H1 (cell line): ENCODE data around the gene ATP6V1G3. TPM values are rescaled to one million over a fixed set of nuclear protein-coding genes. Genes with fewer than 3 reads are reported as not detected.

Source experiments
- RNF2 ChIP-seq: fragments of 200-900, 300-1000 bp; sonication (generic); IDR thresholded peaks from 2 replicates; pipeline ENCODE4 v1.7.1; 2016; ENCODE audit warnings: borderline replicate concordance, low read depth, mild to moderate bottlenecking, antibody characterized with exemption, low read length; ENCODE audit not compliant: poor library complexity, severe bottlenecking; ENCODE audit errors: missing control alignments
- polyA plus RNA-seq, 7 experiments: library from polyadenylated mRNA; depleted of rRNA in 3 of 7; stranded (reverse) in 5 of 7; unstranded in 2 of 7; fragments of >200 nt in 5 of 7; fragments of 200-250 nt in 2 of 7; gene quantifications; 1 replicate in 5 of 7; 2 replicates in 1 of 7; 4 replicates in 1 of 7; pipeline versions ENCODE4 v1.2.1 to v1.2.3, GENCODE V29; 2011 to 2013; ENCODE audit warnings: missing spikeins in 2 of 7, mixed read lengths in 2 of 7
- total RNA-seq: library from RNA; stranded (reverse); fragmentation: NEBNext Ultra II Directional; extraction: Animal tissue kit (Norgen Biotek cat#: 25700); gene quantifications from 2 replicates; pipeline ENCODE4 v1.2.1, GENCODE V29; 2021

Gene ATP6V1G3
- total and polyA plus RNA-seq, 2 of the 8 experiments (the other 6 are each of a cell fraction or from before 2014, with no cell fraction given): not detected

GRCh38 chr1:198575292-198575691 lies 34.8 kb upstream of the ATP6V1G3 start (continued):
- TF ChIP-seq RNF2: no peak
